Spleen (tissue), 11 donors: Measurements from ENCODE around the gene CPNE2. TPM values are rescaled to one million over a fixed set of nuclear protein-coding genes. Genes with fewer than 3 reads are reported as not detected.

ENCODE experiments used
- DNase-seq: peaks from one replicate; pipeline ENCODE4 v3.0.0-alpha.2; 2020
- H3K27ac ChIP-seq, 8 donors: fragments of 200-600 bp; sonication (generic) in 7 of 8; 1 replicate in 4 of 8; 2 replicates in 4 of 8; pipeline versions ENCODE4 v1.5.0 to v1.8.0; 2016 to 2021; ENCODE audit warnings: inconsistent platforms in 4 of 8, mild to moderate bottlenecking in 4 of 8, moderate library complexity in 1 of 8
- H3K27me3 ChIP-seq, 7 donors: fragments of 200-600 bp; sonication (generic) in 6 of 7; replicated peaks in 1 of 7; 1 replicate in 4 of 7; 2 replicates in 3 of 7; pipeline versions ENCODE4 v1.5.0 to v1.8.0; 2016 to 2021; ENCODE audit warnings: inconsistent platforms in 3 of 7, mild to moderate bottlenecking in 1 of 7
- H3K36me3 ChIP-seq, 6 donors: fragments of 200-600 bp; sonication (generic) in 5 of 6; 1 replicate in 4 of 6; 2 replicates in 2 of 6; pipeline versions ENCODE4 v1.5.0 to v1.8.0; 2016 to 2021; ENCODE audit warnings: inconsistent platforms in 2 of 6
- H3K4me1 ChIP-seq, 6 donors: fragments of 200-600 bp; sonication (generic) in 5 of 6; 1 replicate in 3 of 6; 2 replicates in 3 of 6; pipeline versions ENCODE4 v1.5.0 to v1.8.0; 2016 to 2021; ENCODE audit warnings: inconsistent platforms in 3 of 6
- H3K4me3 ChIP-seq, 8 donors: fragments of 200-600 bp; sonication (generic) in 7 of 8; 1 replicate in 4 of 8; 2 replicates in 4 of 8; pipeline versions ENCODE4 v1.5.0 to v1.8.0; 2016 to 2021; ENCODE audit warnings: inconsistent platforms in 4 of 8, mild to moderate bottlenecking in 4 of 8, moderate library complexity in 2 of 8
- H3K9me3 ChIP-seq, 8 donors: fragments of 200-600 bp; sonication (generic) in 7 of 8; 1 replicate in 4 of 8; 2 replicates in 4 of 8; pipeline versions ENCODE4 v1.5.0 to v1.8.0; 2016 to 2021; ENCODE audit warnings: inconsistent platforms in 4 of 8
- CTCF ChIP-seq, 11 experiments: fragments of 200-600 bp in 7 of 11; fragments of 450-650 bp in 4 of 11; sonication (generic) in 4 of 11; IDR thresholded peaks in 8 of 11; conservative IDR thresholded peaks in 3 of 11; 1 replicate in 7 of 11; 2 replicates in 4 of 11; pipeline versions ENCODE4 v1.4.0 to v1.8.0; 2016 to 2021; ENCODE audit warnings: antibody characterized with exemption in 11 of 11, inconsistent platforms in 4 of 11, mild to moderate bottlenecking in 1 of 11
- POLR2A ChIP-seq, 3 donors: fragments of 450-650 bp; IDR thresholded peaks; one replicate each; pipeline ENCODE4 v1.5.1; 2017; ENCODE audit warnings: antibody characterized with exemption in 3 of 3, mild to moderate bottlenecking in 1 of 3
- POLR2AphosphoS5 ChIP-seq, 3 donors: sonication (generic); formaldehyde crosslinking; IDR thresholded peaks; one replicate each; pipeline ENCODE4 v1.5.1; 2017; ENCODE audit warnings: antibody characterized with exemption in 3 of 3
- WGBS, 5 donors: extraction: QIAGEN DNeasy Blood & Tissue Kit in 3 of 5; methylation state at CpG; one replicate each; pipeline versions ENCODE4 v1.1.5 to v1.1.7; 2013 to 2018; 5-methylcytosine and 5-hydroxymethylcytosine counted together
- intact Hi-C: fragments of 100-400 bp; cut with DNase I; formaldehyde crosslinking; loops from one replicate; pipeline ENCODE4 v1.15.0; 2023; ENCODE audit warnings: low total_unique reads
- polyA plus RNA-seq, 3 donors: library from polyadenylated mRNA; stranded (reverse); fragments of 200-250 nt; gene quantifications; one replicate each; pipeline ENCODE4 v1.2.1, GENCODE V29; 2013
- total RNA-seq, 7 donors: library from RNA; depleted of rRNA in 3 of 7; stranded (reverse); fragments of >200 nt in 3 of 7; fragmentation: NEBNext Ultra II Directional in 4 of 7; extraction: Animal tissue kit (Norgen Biotek cat#: 25700) in 4 of 7; gene quantifications; one replicate each; pipeline versions ENCODE4 v1.1.0 to v1.2.1, GENCODE V29; 2016 to 2021
- donor health status: healthy with polysubstance abuse.
- donor health status: DM: no; HTN: no; CAD: no; lungs with moderate emphysema.
- donor health status: DM: no; HTN: no; CAD: no.
- donor health status: Bipolar disorder and iron deficiency.
- donor health status: healthy.
- donor health status: DM: no; HTN: no; CAD: no.
- donor health status: DM: yes; HTN: yes; CAD: no.

CPNE2 gene
- total and polyA plus RNA-seq, 10 donors = 13.3 to 46.5 (median 31.8) TPM

GRCh38 chr16:57051696-57052228, 40.6 kb upstream of the CPNE2 start:
- no peak overlapping the region for H3K27ac ChIP-seq
- H3K4me3 ChIP-seq = no peak overlapping the region
- H3K27me3 ChIP-seq = no peaks in the 10 kb centered on the region
- WGBS, 5 donors = 73 to 84% (median 83%) methylated on average over 11 of the region's 11 CpGs
- no peak for TF ChIP-seq CTCF (IDR thresholded peaks at IDR 0.05 in 8 of 11, conservative IDR thresholded peaks at IDR 0.05 in 3 of 11)
- TF ChIP-seq POLR2A (IDR thresholded peaks at IDR 0.05) = no peak
- no peak for TF ChIP-seq POLR2AphosphoS5 (IDR thresholded peaks at IDR 0.05)
- no peak for DNase-seq
- intact Hi-C loops = no loop called here
- H3K9me3 ChIP-seq = no peaks in the 10 kb centered on the region
- H3K4me1 ChIP-seq = peaks cover 0 to 6% (median 0%) of the 10 kb centered on the region in 6 donors
- H3K36me3 ChIP-seq = peaks cover 3 to 100% (median 93%) of the 10 kb centered on the region in 6 donors

GRCh38 chr16:57053206-57053605, 39.2 kb upstream of the CPNE2 start:
- Histone ChIP-seq H3K27me3 (no peaks in the 10 kb centered on the region), H3K27ac (no peak overlapping the region), H3K4me1 (peaks cover 0 to 1% (median 0%) of the 10 kb centered on the region in 6 donors), H3K9me3 (no peaks in the 10 kb centered on the region), H3K36me3 (peaks cover 6 to 100% (median 94%) of the 10 kb centered on the region in 6 donors), H3K4me3 (no peak overlapping the region)
- no peak for DNase-seq
- intact Hi-C loops = no loop called here
- TF ChIP-seq POLR2AphosphoS5 (IDR thresholded peaks at IDR 0.05) (peak in 1 of 3 donors; percentile 11), POLR2A (IDR thresholded peaks at IDR 0.05) (no peak), CTCF (IDR thresholded peaks at IDR 0.05 in 8 of 11, conservative IDR thresholded peaks at IDR 0.05 in 3 of 11) (no peak)
- 91 to 96% (median 95%) methylated on average over 9 of the region's 9 CpGs for WGBS, 5 donors

GRCh38 chr16:57054338-57054737, 38.0 kb upstream of the CPNE2 start:
- no peak for TF ChIP-seq CTCF (IDR thresholded peaks at IDR 0.05 in 8 of 11, conservative IDR thresholded peaks at IDR 0.05 in 3 of 11)
- TF ChIP-seq POLR2A (IDR thresholded peaks at IDR 0.05) = no peak
- TF ChIP-seq POLR2AphosphoS5 (IDR thresholded peaks at IDR 0.05) = no peak
- Histone ChIP-seq H3K27ac (peak overlapping the region in 2 of 8 donors; percentile 15 to 36), H3K36me3 (peaks cover 6 to 100% (median 94%) of the 10 kb centered on the region in 6 donors), H3K4me3 (no peak overlapping the region), H3K4me1 (peaks cover 0 to 9% (median 0%) of the 10 kb centered on the region in 6 donors), H3K9me3 (no peaks in the 10 kb centered on the region), H3K27me3 (no peaks in the 10 kb centered on the region)
- intact Hi-C loops = no loop called here
- DNase-seq = no peak
- WGBS, 5 donors = 86 to 93% (median 88%) methylated on average over 5 of the region's 5 CpGs

- Histone ChIP-seq H3K27ac (peak overlapping the region in 2 of 8 donors; percentile 15 to 36), H3K4me1 (peaks cover 0 to 13% (median 0%) of the 10 kb centered on the region in 6 donors), H3K9me3 (no peaks in the 10 kb centered on the region), H3K4me3 (no peak overlapping the region), H3K36me3 (peaks cover 6 to 100% (median 94%) of the 10 kb centered on the region in 6 donors), H3K27me3 (no peaks in the 10 kb centered on the region)
- WGBS, 5 donors = 85 to 88% (median 87%) methylated on average over 7 of the region's 7 CpGs
- intact Hi-C loops = no loop called here
- no peak for DNase-seq
- TF ChIP-seq POLR2A (IDR thresholded peaks at IDR 0.05) (no peak), POLR2AphosphoS5 (IDR thresholded peaks at IDR 0.05) (no peak), CTCF (IDR thresholded peaks at IDR 0.05 in 8 of 11, conservative IDR thresholded peaks at IDR 0.05 in 3 of 11) (no peak)
Measured at GRCh38 chr16:57054771-57055170, 37.6 kb upstream of the CPNE2 start.
